OCI-LY7 (cell line): ENCODE data around the gene BCAS4. TPM values are rescaled to one million over a fixed set of nuclear protein-coding genes. Genes with fewer than 3 reads are reported as not detected.

ENCODE experiments used
- BruUV-seq: library from RNA; stranded (reverse); fragments of 400-500 nt; replicated peaks from 2 replicates; lab custom pipeline; 2021; lab: Mats Ljungman, UMichigan
- CTCF ChIA-PET: fragments of 300-600 bp; sonication (Branson Sonifier 250); formaldehyde crosslinking; loops from one replicate; lab custom pipeline; 2022; ENCODE audit warnings: antibody characterized with exemption; ENCODE audit not compliant: unreplicated experiment; lab: Charles Lee
- POLR2A ChIA-PET: fragments of 300-600 bp; sonication (Branson Sonifier 250); formaldehyde crosslinking; loops from one replicate; lab custom pipeline; 2022; ENCODE audit warnings: antibody characterized with exemption; lab: Charles Lee
- DNase-seq: peaks from one replicate; pipeline ENCODE4 v3.0.0-alpha.2; 2015; ENCODE audit warnings: low spot score
- H2AFZ ChIP-seq: fragments of 200-600 bp; sonication (generic), shearing (Covaris generic); 2 replicates; pipeline ENCODE4 v1.6.1; 2014; ENCODE audit warnings: mild to moderate bottlenecking, antibody characterized with exemption, low read length, moderate library complexity
- H3K27ac ChIP-seq: fragments of 200-600 bp; sonication (generic); 2 replicates; pipeline ENCODE4 v1.5.1; 2014; ENCODE audit warnings: mixed run types, low read depth, mild to moderate bottlenecking, moderate library complexity, low read length, inconsistent platforms; ENCODE audit not compliant: poor library complexity, severe bottlenecking
- H3K36me3 ChIP-seq: fragments of 200-600 bp; sonication (generic); 2 replicates; pipeline ENCODE4 v1.6.1; 2014; ENCODE audit warnings: mild to moderate bottlenecking, antibody characterized with exemption, low read length, moderate library complexity, mixed read lengths; ENCODE audit not compliant: insufficient read depth
- H3K4me1 ChIP-seq: fragments of 200-600 bp; sonication (generic); 2 replicates; pipeline ENCODE4 v1.5.1; 2014; ENCODE audit warnings: mild to moderate bottlenecking, low read length; ENCODE audit not compliant: insufficient read depth, poor library complexity, severe bottlenecking
- H3K4me2 ChIP-seq: fragments of 200-600 bp; sonication (generic); 2 replicates; pipeline ENCODE4 v1.6.1; 2014; ENCODE audit warnings: mild to moderate bottlenecking, low read length
- H3K4me3 ChIP-seq: fragments of 200-600 bp; sonication (generic); 2 replicates; pipeline ENCODE4 v1.5.1; 2014; ENCODE audit warnings: mild to moderate bottlenecking, low read depth, low read length; ENCODE audit not compliant: poor library complexity, severe bottlenecking
- H3K79me2 ChIP-seq: fragments of 200-600 bp; sonication (generic); 2 replicates; pipeline ENCODE4 v1.6.1; 2016; ENCODE audit warnings: low read depth, mild to moderate bottlenecking, low read length, moderate library complexity, mixed read lengths; ENCODE audit not compliant: insufficient read depth
- H3K9me2 ChIP-seq: fragments of 200-600 bp; sonication (generic); 2 replicates; pipeline ENCODE4 v1.6.1; 2016; ENCODE audit warnings: mild to moderate bottlenecking, low read length, mixed read lengths; ENCODE audit not compliant: insufficient read depth
- H3K9me3 ChIP-seq: fragments of 200-600 bp; sonication (generic); 2 replicates; pipeline ENCODE4 v1.6.1; 2014; ENCODE audit warnings: mild to moderate bottlenecking, mixed run types, low read length, mixed read lengths
- H4K20me1 ChIP-seq: fragments of 200-600 bp; sonication (generic); 2 replicates; pipeline ENCODE4 v1.6.1; 2014; ENCODE audit warnings: mild to moderate bottlenecking, antibody characterized with exemption, low read length, moderate library complexity, mixed read lengths; ENCODE audit not compliant: insufficient read depth
- CTCF ChIP-seq: fragments of 200-600 bp; sonication (generic); conservative IDR thresholded peaks from 2 replicates; pipeline ENCODE4 v1.5.1; 2014; ENCODE audit warnings: mild to moderate bottlenecking, antibody characterized with exemption, low read length, moderate library complexity, mixed read lengths
- EZH2phosphoT487 ChIP-seq: fragments of 200-600 bp; sonication (generic); IDR thresholded peaks from 2 replicates; pipeline ENCODE4 v1.6.1; 2018; ENCODE audit warnings: low read depth, borderline replicate concordance, mild to moderate bottlenecking, mixed run types, antibody characterized with exemption, low read length, moderate library complexity, mixed read lengths
- intact Hi-C: fragments of 100-400 bp; cut with micrococcal nuclease; formaldehyde crosslinking; loops from one replicate; pipeline ENCODE4 v1.10.0; 2022; ENCODE audit not compliant: unreplicated experiment
- total RNA-seq, 2 experiments: library from RNA; depleted of rRNA in 1 of 2; stranded (reverse); fragments of >200 nt in 1 of 2; shearing (Covaris generic) in 1 of 2; gene quantifications; 2 replicates each; pipeline ENCODE4 v1.2.3, GENCODE V29; 2014 to 2022

The BCAS4 gene
- total RNA-seq, 2 experiments from 2014 or later: 173 to 181 TPM

GRCh38 chr20:50874111-50874757, 79.4 kb downstream of the BCAS4 start:
- POLR2A ChIA-PET: no interaction called here
- Histone ChIP-seq H2AFZ (no peak overlapping the region), H3K9me2 (no peaks in the 10 kb centered on the region), H3K4me3 (no peak overlapping the region), H3K79me2 (no peaks in the 10 kb centered on the region), H3K27ac (no peak overlapping the region), H3K36me3 (peaks cover 87% of the 10 kb centered on the region), H4K20me1 (no peaks in the 10 kb centered on the region), H3K4me1 (no peaks in the 10 kb centered on the region), H3K9me3 (no peaks in the 10 kb centered on the region), H3K4me2 (no peak overlapping the region)
- BruUV-seq: no TSS peak
- intact Hi-C loops: no loop called here
- CTCF ChIA-PET: no interaction called here
- TF ChIP-seq CTCF (no peak), EZH2phosphoT487 (no peak)
- no peak for DNase-seq

GRCh38 chr20:50874758-50875665, 80.2 kb downstream of the BCAS4 start:
- Histone ChIP-seq H3K9me3 (no peaks in the 10 kb centered on the region), H3K27ac (no peak overlapping the region), H2AFZ (no peak overlapping the region), H3K36me3 (peaks cover 91% of the 10 kb centered on the region), H3K4me3 (no peak overlapping the region), H3K4me2 (no peak overlapping the region), H3K9me2 (no peaks in the 10 kb centered on the region), H3K4me1 (no peaks in the 10 kb centered on the region), H4K20me1 (no peaks in the 10 kb centered on the region), H3K79me2 (no peaks in the 10 kb centered on the region)
- TF ChIP-seq EZH2phosphoT487 (no peak), CTCF (no peak)
- ChIA-PET CTCF (no interaction called here), POLR2A (no interaction called here)
- BruUV-seq: no TSS peak
- no peak for DNase-seq
- intact Hi-C loops: no loop called here
